GM12878 (cell line): ENCODE results near the gene TBC1D22B. TPM values are rescaled to one million over a fixed set of nuclear protein-coding genes. Genes with fewer than 3 reads are reported as not detected.
A peak's percentile ranks its signal among the peaks of the same experiment; 100 is the strongest.

Source experiments
- ATF7 ChIP-seq: fragments of 450-650 bp; IDR thresholded peaks from 2 replicates; pipeline ENCODE4 v1.6.1; 2016; ENCODE audit warnings: low read depth, mild to moderate bottlenecking
- BRCA1 ChIP-seq: IDR thresholded peaks from 2 replicates; pipeline ENCODE4 v1.6.1; 2011; ENCODE audit warnings: low read depth, low read length, improper control_type of control experiment
- CREB1 ChIP-seq: IDR thresholded peaks from 2 replicates; pipeline ENCODE4 v1.6.1; 2012; ENCODE audit warnings: low read depth, mild to moderate bottlenecking, inconsistent platforms
- ESRRA ChIP-seq: IDR thresholded peaks from 2 replicates; pipeline ENCODE4 v1.6.1; 2012; ENCODE audit warnings: mild to moderate bottlenecking, low read length, improper control_type of control experiment
- FOS ChIP-seq: IDR thresholded peaks from 3 replicates; pipeline ENCODE4 v1.6.1; 2011; ENCODE audit warnings: borderline replicate concordance; ENCODE audit not compliant: insufficient read length; ENCODE audit errors: extremely low read depth
- FOXM1 ChIP-seq: IDR thresholded peaks from 2 replicates; pipeline ENCODE4 v1.6.1; 2012; ENCODE audit warnings: low read depth, mild to moderate bottlenecking, inconsistent platforms, low read length, moderate library complexity
- MTA3 ChIP-seq: IDR thresholded peaks from 2 replicates; pipeline ENCODE4 v1.6.1; 2012; ENCODE audit warnings: low read length, inconsistent platforms, borderline replicate concordance
- NBN ChIP-seq: fragments of 450-650 bp; IDR thresholded peaks from 2 replicates; pipeline ENCODE4 v1.6.1; 2016
- NFIC ChIP-seq: IDR thresholded peaks from 2 replicates; pipeline ENCODE4 v1.6.1; 2012; ENCODE audit warnings: low read depth, mild to moderate bottlenecking, inconsistent platforms, low read length, moderate library complexity
- NFXL1 ChIP-seq: fragments of 450-650 bp; IDR thresholded peaks from 2 replicates; pipeline ENCODE4 v1.6.1; 2017; ENCODE audit warnings: antibody characterized with exemption, mild to moderate bottlenecking, borderline replicate concordance
- PBX3 ChIP-seq: IDR thresholded peaks from 2 replicates; pipeline ENCODE4 v1.6.1; 2011; ENCODE audit warnings: mild to moderate bottlenecking, low read depth, low read length, moderate library complexity; ENCODE audit not compliant: insufficient replicate concordance
- PKNOX1 ChIP-seq: fragments of 450-650 bp; IDR thresholded peaks from 2 replicates; pipeline ENCODE4 v1.6.1; 2016; ENCODE audit warnings: mild to moderate bottlenecking
- SMARCA5 ChIP-seq: fragments of 450-650 bp; IDR thresholded peaks from 2 replicates; pipeline ENCODE4 v1.6.1; 2017; ENCODE audit warnings: mild to moderate bottlenecking
- SUPT20H ChIP-seq: IDR thresholded peaks from 2 replicates; pipeline ENCODE4 v1.6.1; 2011; ENCODE audit warnings: low read depth, mild to moderate bottlenecking, low read length, moderate library complexity, borderline replicate concordance; ENCODE audit not compliant: control insufficient read depth
- USF2 ChIP-seq: IDR thresholded peaks from 2 replicates; pipeline ENCODE4 v1.6.1; 2011; ENCODE audit warnings: low read depth, low read length, improper control_type of control experiment, borderline replicate concordance
- ZBTB33 ChIP-seq: fragments of 450-650 bp; IDR thresholded peaks from 2 replicates; pipeline ENCODE4 v1.6.1; 2017; ENCODE audit warnings: mild to moderate bottlenecking
- ZNF217 ChIP-seq: fragments of 450-650 bp; IDR thresholded peaks from 2 replicates; pipeline ENCODE4 v1.6.1; 2017; ENCODE audit warnings: antibody characterized with exemption, mild to moderate bottlenecking
- ZNF384 ChIP-seq: IDR thresholded peaks from 2 replicates; pipeline ENCODE4 v1.6.1; 2012; ENCODE audit warnings: low read depth, mild to moderate bottlenecking, low read length, improper control_type of control experiment, borderline replicate concordance
- ZNF687 ChIP-seq: fragments of 450-650 bp; IDR thresholded peaks from 2 replicates; pipeline ENCODE4 v1.6.1; 2017; ENCODE audit warnings: mild to moderate bottlenecking, moderate library complexity
- ZSCAN29 ChIP-seq: fragments of 450-650 bp; IDR thresholded peaks from 2 replicates; pipeline ENCODE4 v1.6.1; 2017; ENCODE audit warnings: mild to moderate bottlenecking, moderate library complexity
- polyA plus RNA-seq, 11 experiments: library from polyadenylated mRNA; depleted of rRNA in 4 of 11; unstranded in 6 of 11; stranded (reverse) in 5 of 11; fragments of >200 nt; fragmentation: Nextera tagmentation in 4 of 11; fragmentation: Illumina TruSeq in 1 of 11; extraction: Ambion mirVana in 4 of 11; extraction: Trizol in 1 of 11; gene quantifications; 1 replicate in 1 of 11; 2 replicates in 10 of 11; pipeline versions ENCODE4 v1.2.1 to v1.2.3, GENCODE V29; 2011 to 2016; ENCODE audit warnings: inconsistent platforms in 2 of 11, missing spikeins in 2 of 11, low read depth in 1 of 11
- total RNA-seq, 4 experiments: library from RNA; depleted of rRNA in 3 of 4; stranded (reverse); fragments of >200 nt in 3 of 4; fragmentation: Illumina TruSeq in 1 of 4; extraction: Trizol in 1 of 4; gene quantifications; 2 replicates each; pipeline versions ENCODE4 v1.2.1 to v1.2.3, GENCODE V29; 2013 to 2021

The TBC1D22B gene
- total and polyA plus RNA-seq, 10 of the 15 experiments (the other 5 are each of a cell fraction or from before 2014, with no cell fraction given), result 3.4 to 18.7 (median 14.1) TPM

GRCh38 chr6:37257634-37258404 is at the start of gene TBC1D22B, which contains the start of gene TMEM217 (continued):
- no peak for TF ChIP-seq MTA3
- 0 out of 2 replicates have a peak, but pooled peaks have one; percentile 14 for TF ChIP-seq ZNF384
- no peak for TF ChIP-seq ZNF687
- peak; percentile 59 for TF ChIP-seq SMARCA5
- TF ChIP-seq NBN, result peak; percentile 69
- no peak for TF ChIP-seq ESRRA
- TF ChIP-seq ATF7, result peak; percentile 63; the same call in 1 of the 2 replicates
- no peak for TF ChIP-seq NFIC
- TF ChIP-seq PBX3, result no peak
- TF ChIP-seq BRCA1, result no peak
- TF ChIP-seq USF2, result no peak
- no peak for TF ChIP-seq ZBTB33
- peak; percentile 58 for TF ChIP-seq FOS
- TF ChIP-seq SUPT20H, result no peak
- no peak for TF ChIP-seq FOXM1
- no peak for TF ChIP-seq ZSCAN29
- TF ChIP-seq CREB1, result peak; percentile 98
- TF ChIP-seq NFXL1, result no peak
- no peak; the same call in 1 of the 2 replicates for TF ChIP-seq ZNF217
- TF ChIP-seq PKNOX1, result 0 out of 2 replicates have a peak, but pooled peaks have one; percentile 18
